ENCODE results near the gene RGS9.

RGS9 gene

GRCh38 chr17:65268832-65269231 is 131.7 kb downstream of the RGS9 start:
- no peak overlapping the region for H3K4me3 ChIP-seq (ENCODE audit: low read length)
- TF ChIP-seq CTCF (conservative IDR thresholded peaks at IDR 0.05; ENCODE audit: low read depth, low read length), result no peak
- no peak for DNase-seq (ENCODE audit: low read depth)

- TF ChIP-seq CTCF (conservative IDR thresholded peaks at IDR 0.05; ENCODE audit: low read depth, low read length), result no peak
- no peak overlapping the region for H3K4me3 ChIP-seq (ENCODE audit: low read length)
- DNase-seq (ENCODE audit: low read depth), result no peak
Measured at GRCh38 chr17:65270499-65271253, 133.5 kb downstream of the RGS9 start.

GRCh38 chr17:65271296-65271695 is 134.1 kb downstream of the RGS9 start:
- no peak for TF ChIP-seq CTCF (conservative IDR thresholded peaks at IDR 0.05; ENCODE audit: low read depth, low read length)
- no peak overlapping the region for H3K4me3 ChIP-seq (ENCODE audit: low read length)
- no peak for DNase-seq (ENCODE audit: low read depth)
